GM21825 (cell line): ENCODE measurements around the gene PGC.
A peak's percentile ranks its signal among the peaks of the same experiment; 100 is the strongest.

Experiments
- ATAC-seq: cut with Tn5 transposase; IDR thresholded peaks from one replicate; pipeline ENCODE4 v1.9.1; 2021; ENCODE audit warnings: mild to moderate bottlenecking, moderate library complexity; ENCODE audit not compliant: unreplicated experiment

The PGC gene

DNA sequence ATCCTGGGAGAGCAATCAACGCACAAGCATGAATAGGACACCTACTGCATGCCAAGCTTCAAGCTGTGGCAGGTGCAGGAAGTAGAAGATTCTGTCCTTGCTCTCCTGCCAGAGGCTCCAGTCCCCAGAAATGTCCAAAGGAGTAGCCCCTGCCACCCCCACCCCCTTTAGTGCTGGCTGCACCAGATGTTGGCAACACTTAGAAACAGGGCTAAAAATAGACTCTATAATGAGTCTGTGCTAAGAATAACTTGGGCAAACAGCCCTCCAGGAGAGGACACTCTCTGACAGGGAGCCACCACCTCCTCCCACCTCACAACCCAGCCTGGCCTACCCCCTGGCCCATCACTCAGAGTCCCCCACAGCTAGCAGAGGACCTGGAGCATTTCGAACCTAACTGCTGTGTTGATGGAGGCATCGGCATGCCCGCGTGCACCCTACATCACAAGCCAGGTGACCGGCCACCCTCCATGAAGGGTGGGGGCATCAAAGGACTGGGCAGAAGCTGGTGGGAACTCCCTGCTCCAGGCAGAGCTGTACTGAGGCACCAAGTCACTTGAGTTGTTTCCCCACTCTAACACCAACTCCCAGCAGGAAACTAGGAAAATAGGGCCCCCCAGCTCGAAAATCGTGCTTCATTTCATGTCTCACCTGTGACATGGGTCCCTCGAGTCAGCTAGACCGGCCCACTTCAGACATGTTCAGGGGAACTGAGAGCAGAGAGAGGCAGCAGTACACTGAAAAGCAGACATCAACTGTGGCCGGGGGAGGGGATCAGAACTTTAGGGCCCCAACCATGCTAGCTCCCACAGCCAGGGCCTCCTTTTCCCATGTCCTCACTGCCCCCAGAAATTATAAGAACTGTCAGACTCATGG is 30.4 kb downstream of the PGC start:
- no peak for ATAC-seq

DNA sequence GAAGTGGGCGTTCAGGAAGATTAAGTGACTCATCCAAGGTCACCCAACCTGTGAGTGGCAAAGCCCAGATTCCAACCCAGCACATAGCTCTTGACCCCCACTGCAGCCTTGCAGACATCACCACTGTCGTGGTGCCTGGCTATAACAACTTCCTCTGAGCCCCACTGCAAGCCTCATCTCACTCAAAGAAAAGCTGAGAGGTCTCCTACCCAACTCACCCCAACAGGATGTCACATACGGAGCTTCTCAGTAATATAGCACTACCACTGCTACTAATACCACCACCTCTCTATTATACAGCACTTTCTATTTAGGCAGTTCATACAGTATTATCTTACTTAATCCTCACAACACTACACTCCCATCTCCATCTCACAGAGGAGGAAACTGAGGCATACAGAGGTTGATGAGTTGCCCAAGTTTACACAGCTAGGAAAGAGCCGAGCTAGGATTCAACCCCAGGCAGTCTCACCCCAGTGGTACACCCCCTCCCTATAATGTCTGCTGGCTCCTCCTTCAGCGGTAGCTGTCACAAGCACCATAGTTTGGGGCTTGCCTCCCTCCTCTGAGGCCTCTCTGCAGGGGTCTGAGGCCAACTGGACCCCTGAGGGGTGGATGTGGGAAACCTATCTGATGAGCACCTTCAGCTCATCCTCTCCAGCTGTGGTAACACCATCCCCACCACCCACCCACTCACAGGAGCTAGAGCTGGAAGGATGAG is 31.2 kb downstream of the PGC start:
- no peak for ATAC-seq

DNA sequence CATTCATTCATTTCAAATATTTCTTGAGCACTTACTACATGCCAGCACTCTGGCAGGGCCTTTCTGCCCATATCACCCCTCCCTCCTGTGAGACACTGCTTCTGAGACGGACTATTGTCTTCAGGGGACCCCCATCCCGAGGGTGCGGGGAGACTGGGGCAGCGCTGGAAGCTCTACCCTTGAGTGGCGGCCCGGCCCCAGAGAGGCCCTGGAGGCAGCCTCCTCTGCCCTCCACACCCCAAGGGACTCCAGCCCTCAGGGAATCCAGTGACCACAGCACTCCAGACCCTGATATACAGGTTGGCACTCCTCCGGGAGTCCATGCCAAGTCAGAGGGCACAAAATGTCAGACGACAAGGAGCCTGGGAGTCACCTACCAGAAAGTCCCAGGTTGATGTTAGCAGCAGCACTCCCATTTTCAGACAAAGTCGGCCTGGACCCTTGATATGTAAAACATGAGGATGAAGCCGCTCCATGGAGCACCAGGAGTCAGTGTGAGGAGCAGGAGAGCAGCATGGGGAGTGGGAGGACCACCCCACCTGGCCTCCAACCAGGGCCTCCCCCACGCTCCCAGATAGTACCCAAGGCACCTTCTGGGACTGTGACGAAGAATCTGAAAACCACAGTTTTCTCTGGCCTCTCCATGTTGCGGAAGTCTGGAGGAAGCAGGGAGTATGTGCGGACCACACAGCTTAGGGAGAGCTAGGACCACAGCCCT is 32.5 kb downstream of the PGC start:
- no peak for ATAC-seq

DNA sequence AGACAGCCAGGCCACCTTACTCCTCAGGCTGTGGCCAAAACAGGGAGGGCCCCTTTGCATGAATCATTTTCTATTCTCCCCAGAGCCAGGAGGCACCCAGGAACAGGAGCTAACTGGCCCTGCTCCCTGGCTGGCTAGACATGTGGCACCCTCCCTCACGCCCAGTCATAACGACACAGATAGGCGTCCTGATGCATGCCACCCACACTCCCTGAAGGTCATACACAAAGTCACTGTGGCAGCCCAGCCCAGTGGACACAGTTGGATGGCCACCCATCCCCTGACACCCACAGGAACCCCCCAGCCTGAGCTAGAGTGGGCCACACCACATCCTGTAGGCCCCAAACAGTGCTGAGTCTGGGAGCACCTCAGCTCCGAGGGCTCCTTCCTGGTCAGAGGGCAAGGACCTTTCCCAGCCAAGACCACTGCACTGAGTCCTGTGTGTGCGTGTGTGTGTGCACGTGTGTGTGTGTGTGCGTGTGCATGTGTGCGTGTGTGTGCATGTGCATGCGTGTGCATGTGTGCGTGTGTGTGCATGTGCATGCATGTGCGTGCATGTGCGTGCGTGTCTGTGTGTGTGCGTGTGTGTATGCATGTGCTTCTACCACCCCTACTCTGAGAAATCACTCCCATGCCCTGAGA is 33.4 kb downstream of the PGC start:
- ATAC-seq, result peak; percentile 58

DNA sequence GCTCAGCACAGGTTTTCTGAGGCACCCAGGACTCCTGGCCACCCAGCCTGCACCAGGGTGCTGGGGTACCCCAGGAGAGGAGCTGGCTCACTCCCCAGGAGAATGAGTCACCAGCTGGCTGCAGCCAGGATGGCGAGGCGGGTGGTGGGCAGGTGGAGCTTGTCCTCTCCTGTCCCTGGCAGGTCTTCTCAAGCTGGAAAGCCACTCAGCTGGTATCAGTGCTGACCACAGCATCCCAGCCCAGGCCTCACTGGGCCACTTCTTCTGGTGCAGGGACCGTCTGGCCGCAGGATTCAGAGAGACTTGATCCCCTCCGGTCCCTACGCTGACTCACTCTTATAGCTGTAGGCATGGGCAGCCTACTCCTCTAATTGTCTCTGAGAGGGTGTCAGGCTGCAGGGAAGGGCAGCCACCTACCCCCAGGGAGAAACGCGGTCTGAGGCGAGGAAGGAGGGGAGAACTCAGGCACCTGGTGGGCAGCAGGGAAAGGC is 34.0 kb downstream of the PGC start:
- no peak for ATAC-seq

DNA sequence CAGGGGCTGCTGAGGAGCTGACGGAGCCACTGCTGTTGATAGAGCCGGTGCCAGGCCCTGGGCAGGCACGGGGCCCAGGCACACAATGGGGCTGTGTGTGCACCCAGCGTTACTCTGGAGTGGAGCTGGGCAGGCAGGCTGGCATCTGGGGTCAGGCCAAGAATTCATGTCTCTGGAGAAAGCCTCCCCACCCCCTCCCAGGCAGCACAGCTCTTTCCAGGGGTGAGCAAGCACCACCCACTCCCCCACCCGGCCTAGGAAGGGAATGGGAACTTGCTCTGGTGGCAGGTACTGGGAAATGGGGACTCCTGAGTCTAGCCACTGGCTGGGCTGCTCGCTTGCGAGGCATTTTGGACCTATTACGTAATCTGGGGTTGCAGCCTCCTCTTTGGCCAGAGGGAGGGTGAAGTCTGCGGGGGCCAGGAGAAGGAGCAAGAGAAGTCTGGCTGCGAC is 34.5 kb downstream of the PGC start:
- no peak for ATAC-seq

DNA sequence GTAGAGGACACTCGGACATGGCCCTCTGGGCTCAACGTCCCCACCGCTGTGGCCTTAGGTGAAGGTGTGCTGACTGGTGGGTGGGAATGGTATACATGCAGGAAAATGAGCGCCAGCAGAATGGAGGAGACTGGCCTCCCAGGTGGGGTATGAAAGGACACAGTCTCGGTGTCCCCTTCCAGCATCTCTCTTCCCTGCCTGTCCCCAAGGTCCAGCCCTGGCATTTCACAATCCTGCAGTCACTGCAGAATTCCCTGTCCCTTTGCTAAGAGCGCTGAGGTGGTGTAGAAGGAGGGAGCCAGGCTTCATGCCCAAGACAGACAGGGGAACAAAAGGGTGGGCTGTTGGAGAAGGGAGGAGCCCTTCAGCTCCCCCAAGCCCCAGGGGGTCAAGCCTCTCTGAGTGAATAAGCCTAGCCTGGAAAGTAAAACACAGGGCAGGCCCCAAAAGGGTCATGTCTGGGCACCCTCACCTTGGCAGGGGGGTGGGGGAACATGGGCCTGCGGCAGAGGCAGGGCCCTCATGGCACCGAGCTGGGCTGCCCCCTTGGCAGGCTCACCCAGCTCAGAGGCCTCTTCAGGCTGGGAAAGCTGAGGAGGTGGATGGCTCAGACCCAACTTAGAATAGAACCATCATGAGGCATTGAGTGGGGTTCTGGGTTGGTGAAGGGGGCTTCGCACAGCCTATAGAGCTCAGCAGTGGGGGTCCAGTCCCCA is 35.7 kb downstream of the PGC start:
- no peak for ATAC-seq

DNA sequence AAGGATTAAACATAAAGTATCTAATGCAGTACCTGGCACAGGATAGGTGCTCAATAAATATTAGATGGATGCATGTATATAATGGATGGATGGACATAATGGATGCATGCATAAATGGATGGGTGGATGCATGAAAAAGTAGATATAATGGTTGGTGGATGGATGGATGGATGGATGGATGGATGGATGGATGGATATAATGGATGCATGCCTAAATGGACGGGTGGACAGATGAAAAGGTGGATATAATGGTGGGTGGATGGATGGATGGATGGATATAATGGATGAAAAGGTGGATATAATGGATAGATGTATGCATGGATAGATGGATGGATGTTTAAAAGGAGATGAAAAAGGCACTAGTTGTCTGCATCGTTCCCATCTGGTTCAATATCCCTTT is 37.8 kb downstream of the PGC start:
- ATAC-seq, result no peak

DNA sequence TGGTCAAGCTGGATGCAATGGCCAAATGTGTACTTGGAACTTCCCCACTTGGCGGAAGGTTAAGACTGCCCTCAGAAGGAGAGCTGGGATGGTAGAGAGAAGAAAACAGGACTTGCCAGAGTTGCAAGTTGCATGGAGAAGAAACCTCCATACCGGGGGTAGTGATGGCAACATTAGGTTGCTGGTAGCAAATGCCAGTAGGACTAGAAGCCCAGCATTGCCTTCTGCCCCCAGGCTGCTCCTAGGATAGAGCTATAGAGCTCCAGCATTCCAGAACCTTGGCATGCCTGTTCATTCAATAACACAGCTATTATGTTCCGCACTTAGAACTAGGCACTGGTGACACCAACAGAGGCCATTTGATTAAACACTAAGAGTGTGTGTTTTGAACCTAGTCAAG is 38.3 kb downstream of the PGC start:
- ATAC-seq, result no peak

DNA sequence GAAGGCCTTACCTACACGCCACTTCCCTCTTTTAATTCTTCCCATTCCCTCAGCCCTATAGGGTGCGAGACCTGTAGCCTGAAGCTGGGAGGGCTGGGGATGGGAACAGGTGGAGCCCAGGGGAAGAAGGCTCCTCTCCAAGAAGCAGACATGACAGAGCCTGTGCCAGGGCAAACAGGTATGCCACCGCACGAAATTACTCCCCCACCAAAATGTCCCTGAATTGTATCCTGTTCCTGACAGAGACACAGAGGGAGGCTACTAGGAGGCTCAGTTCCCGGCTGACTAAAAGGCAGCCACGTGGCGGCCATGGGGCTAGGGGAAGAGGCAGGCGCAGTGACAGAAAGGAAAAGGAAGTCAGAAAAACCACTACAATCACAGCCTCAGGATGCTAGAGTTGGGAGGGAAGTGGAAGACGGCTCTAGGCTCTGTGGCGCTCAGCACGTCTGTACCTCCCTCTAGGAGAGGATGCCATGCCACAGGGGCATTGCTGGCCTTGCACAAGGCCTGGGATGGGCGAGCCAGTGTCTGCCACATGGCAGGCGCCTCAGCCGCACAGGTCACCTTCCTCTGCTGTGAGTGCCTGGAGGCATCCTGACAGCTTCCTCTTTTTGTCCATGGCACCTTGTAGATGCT is 39.5 kb downstream of the PGC start:
- ATAC-seq, result no peak

DNA sequence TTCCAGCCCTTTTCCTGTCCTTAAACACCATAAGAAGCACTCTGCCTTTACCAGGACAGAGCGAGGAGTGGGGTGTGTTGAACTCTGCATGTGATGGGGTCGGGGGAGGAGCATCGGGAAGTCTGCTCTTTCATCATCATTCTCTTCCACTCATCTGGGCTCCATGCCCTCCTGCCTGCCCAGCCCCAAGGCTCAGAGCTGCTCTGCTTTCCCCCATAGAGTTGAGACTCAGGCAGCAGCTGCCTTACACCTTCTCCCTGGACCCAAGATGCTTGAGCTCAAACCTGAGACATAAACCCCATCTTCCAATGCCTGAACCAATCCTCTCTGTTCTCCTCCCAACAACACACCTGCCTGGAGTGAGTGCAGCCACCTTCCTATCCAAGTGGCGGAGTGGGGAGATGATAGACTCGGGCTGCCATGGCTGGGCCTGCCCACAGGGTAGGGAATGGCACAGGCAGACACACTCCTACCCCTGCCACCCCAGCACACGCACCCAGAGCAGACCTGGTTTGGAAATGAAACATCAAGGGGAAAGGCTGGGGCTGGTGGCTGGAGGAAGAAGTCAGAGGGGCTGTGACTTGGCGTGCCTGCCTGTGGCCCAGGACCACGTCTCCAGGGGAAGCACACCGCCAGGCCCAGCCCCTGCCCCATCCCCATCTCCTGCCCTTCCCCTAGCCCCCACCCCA is 40.2 kb downstream of the PGC start:
- ATAC-seq, result no peak

DNA sequence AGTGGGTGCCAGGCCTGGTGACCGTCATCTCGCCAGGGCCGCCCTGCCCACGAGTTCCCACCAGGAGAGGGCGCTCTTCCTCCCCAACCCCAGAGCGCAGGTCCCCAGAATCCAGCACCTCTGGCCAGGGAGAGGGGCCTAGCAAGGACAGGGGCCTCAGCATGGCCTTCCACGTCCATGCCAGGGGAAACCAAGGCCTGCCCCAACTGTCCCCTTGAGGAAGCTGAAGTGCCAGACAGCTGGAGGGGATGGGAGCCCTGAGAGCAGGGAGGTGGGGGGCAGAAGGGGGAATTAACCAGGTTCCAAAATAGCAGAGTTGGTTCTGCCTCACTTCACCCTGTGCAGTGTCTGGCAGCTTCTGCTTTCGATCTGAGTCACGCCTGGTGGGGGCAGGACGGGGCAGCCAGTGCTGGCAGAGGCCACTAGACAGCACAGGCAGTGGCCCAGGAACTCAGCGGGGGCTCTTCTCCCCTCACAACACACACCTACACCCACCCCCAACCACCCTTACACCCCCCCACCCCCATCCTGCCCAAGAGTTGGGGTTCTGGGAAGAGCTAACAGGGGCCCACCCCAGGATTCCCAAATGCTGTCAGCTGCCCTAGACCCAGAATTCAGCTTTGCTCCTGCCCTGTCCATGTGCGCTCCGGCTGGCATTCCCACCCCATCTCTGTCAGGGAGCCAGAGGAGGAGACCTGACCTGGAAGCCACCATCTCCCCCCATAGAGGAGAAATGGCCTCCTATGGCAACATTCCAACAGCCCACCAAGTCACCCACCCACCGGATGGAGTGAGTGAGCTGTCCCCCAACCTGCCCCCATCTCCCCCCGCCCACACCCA is 41.0 kb downstream of the PGC start:
- ATAC-seq, result peak; percentile 60

DNA sequence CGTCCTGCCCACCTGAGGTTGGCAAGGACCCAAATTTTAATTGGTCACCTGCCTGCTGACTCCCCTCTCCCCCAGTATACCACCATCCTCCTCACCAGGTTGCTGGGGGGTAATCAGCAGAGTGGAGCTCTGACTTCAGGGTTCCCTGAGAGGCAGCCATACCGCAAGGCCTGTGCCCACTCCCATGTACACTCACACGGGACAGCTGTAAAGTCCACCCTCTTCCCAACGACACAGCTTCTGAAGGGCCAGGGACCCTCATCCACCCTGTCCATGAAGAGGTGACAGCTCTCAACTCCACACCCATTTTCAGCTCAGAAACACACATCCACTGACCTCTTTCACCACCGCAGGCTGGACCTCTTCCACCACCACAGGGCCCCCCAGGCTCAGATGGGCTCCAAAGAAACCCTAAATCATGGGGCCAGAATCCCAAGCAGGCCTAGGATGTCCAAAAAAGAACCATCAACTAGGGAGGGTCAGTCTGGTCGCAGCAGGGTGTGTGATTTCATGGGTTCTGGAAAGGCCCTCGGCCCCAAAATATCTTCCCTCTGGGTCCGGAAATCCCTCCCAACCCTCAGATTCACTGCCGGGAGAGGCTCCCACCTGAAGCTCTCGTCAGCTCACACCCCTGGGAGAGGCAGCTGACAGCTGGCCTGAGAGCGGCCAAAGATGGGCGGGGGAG is 41.7 kb downstream of the PGC start:
- no peak for ATAC-seq

DNA sequence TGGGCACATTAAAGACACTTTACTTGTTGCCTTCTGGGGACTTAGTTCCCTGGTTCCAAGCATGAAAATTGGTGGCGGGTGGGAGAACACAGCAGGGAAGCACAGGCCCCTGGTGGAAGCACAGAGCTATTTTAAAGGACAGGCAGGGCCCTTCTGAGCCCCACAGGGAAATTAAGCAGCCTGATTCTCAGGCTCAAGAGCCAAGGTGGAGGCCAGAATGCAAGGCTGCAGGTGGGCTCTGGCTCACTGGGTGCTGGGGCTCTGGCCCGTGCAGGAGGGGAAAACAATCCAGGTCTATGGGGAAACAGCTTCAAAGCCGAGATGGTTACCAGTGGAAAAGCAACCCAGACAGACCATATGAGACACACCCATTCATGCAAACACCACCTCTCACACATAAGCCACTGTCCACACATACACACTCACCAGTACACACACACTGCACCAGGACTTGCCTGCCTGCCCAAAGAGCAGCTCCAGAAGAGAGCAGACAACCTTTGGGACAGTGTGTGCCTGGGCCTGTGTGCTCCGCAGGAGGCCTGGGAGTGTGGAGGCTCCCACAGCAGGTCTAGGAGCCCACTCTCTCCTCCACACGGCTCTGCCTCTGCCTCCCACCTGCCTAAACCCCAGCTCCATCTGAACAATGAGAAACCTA is 42.4 kb downstream of the PGC start:
- ATAC-seq, result no peak

DNA sequence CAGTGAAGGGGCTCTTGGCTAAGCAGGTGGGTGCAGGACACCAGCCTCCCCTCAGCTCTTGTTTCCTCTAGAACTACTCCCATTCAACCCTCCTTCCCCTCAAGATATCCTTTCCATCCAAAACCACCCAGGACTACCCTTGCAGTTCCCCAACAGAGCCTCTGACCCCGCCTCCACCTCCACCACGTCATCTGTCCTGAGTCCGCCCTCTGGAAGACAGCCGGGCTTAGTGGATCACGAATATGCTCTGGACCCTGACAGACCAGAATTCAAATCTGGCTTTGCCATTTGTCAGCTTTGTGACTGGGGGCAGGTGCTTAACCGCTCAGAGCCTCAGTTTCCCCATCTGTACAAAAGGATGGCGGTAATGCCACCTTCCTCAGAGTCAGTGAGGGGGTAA is 43.2 kb downstream of the PGC start:
- no peak for ATAC-seq

DNA sequence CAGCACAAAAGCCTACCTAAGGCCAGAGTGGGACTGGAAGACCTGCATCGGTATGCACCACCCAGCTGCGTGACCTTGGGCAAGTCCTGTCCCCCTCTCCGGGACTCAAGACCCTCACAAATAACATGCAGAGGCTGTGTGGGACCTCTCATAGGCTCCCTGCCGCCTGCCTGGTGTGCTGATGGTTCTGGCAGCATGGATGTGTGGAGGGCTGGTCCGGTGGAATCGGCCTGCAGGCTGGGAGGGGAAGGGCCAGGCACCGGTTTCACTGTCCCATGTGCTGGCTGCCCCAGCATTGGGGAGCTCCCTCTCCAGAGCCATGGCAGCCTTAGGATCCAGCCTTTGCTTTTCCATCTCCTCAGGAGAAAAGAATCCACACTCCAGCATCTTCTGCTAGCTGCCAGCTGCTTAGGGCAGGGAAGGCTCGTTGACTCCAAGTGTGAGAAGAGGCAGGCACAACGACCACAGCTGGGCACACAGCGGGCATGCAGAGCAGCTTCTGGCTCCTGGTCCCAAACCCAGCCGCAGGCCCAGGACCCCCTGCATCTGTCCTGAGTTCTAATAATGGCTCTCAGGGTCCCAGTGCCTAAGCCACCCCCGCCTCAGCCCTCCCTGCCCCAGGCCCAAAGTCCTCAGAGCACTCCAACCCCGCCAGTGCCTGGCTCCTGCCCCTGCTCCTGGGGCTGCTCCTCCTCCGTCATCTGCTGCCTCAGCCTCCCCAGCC is 44.3 kb downstream of the PGC start:
- ATAC-seq, result no peak
